GM04503 (cell line): ENCODE data around the gene UBE4B.
A peak's percentile ranks its signal among the peaks of the same experiment; 100 is the strongest.
"Not testable (repeated sequence)": the region's sequence is repeated elsewhere in the genome, so short reads cannot be mapped to it uniquely, and the experiment has no call there.

Experiments
- DNase-seq: peaks from one replicate; pipeline ENCODE4 v3.0.0-alpha.2; 2012; ENCODE audit warnings: low read depth

Gene UBE4B

GRCh38 chr1:10073371-10073770 is 40.6 kb downstream of the UBE4B start:
- DNase-seq: not testable (repeated sequence)

- peak; percentile 92 for DNase-seq
Observed at GRCh38 chr1:10074059-10074851, 41.5 kb downstream of the UBE4B start.

GRCh38 chr1:10074852-10075730 is 42.3 kb downstream of the UBE4B start:
- DNase-seq: no peak

GRCh38 chr1:10075732-10076131 is 43.0 kb downstream of the UBE4B start:
- no peak for DNase-seq

- no peak for DNase-seq
Observed at GRCh38 chr1:10078494-10078893, 45.7 kb downstream of the UBE4B start.

- no peak for DNase-seq
Observed at GRCh38 chr1:10080523-10080922, 47.8 kb downstream of the UBE4B start.

- peak; percentile 51 for DNase-seq
Observed at GRCh38 chr1:10082785-10083479, 50.2 kb downstream of the UBE4B start.

- DNase-seq: no peak
Observed at GRCh38 chr1:10084045-10084444, 51.3 kb downstream of the UBE4B start.

GRCh38 chr1:10085076-10085475 is 52.3 kb downstream of the UBE4B start:
- DNase-seq: no peak

GRCh38 chr1:10087210-10087609 is 54.5 kb downstream of the UBE4B start:
- DNase-seq: no peak

GRCh38 chr1:10101929-10102328 is 69.2 kb downstream of the UBE4B start:
- no peak for DNase-seq

GRCh38 chr1:10103193-10103592 is 70.4 kb downstream of the UBE4B start:
- DNase-seq: no peak

- no peak for DNase-seq
Observed at GRCh38 chr1:10104834-10105233, 72.1 kb downstream of the UBE4B start.

GRCh38 chr1:10105484-10105883 is 72.7 kb downstream of the UBE4B start:
- no peak for DNase-seq

- DNase-seq: no peak
Observed at GRCh38 chr1:10106241-10106640, 73.5 kb downstream of the UBE4B start.

- no peak for DNase-seq
Observed at GRCh38 chr1:10106756-10107475, 74.2 kb downstream of the UBE4B start.

GRCh38 chr1:10107476-10107847 is 74.7 kb downstream of the UBE4B start:
- not testable (repeated sequence) for DNase-seq

GRCh38 chr1:10108134-10108663 is 75.4 kb downstream of the UBE4B start:
- peak; percentile 18 for DNase-seq

- peak; percentile 2 for DNase-seq
Observed at GRCh38 chr1:10108948-10109708, 76.4 kb downstream of the UBE4B start.

GRCh38 chr1:10113501-10113900 is 80.7 kb downstream of the UBE4B start:
- no peak for DNase-seq

- no peak for DNase-seq
Observed at GRCh38 chr1:10114746-10115145, 82.0 kb downstream of the UBE4B start.
